Right cardiac atrium (tissue), 5 donors: Measurements from ENCODE around the gene RPS25. TPM values are rescaled to one million over a fixed set of nuclear protein-coding genes. Genes with fewer than 3 reads are reported as not detected.
"Not testable (repeated sequence)": the region's sequence is repeated elsewhere in the genome, so short reads cannot be mapped to it uniquely, and the experiment has no call there.

Experiments used
- ATAC-seq, 2 donors: fragments of 200-7000 bp; cut with Tn5 transposase; one replicate each; pipeline versions ENCODE4 v1.8.0 to v1.9.1; 2020; ENCODE audit warnings: moderate library complexity in 2 of 2, mild to moderate bottlenecking in 1 of 2
- DNase-seq, 3 donors: peaks; one replicate each; pipeline ENCODE4 v3.0.0-alpha.2; 2020
- H3K27ac ChIP-seq: one replicate; pipeline ENCODE4 v1.5.1; 2013; ENCODE audit warnings: mild to moderate bottlenecking, low read length, control low read depth, moderate library complexity
- H3K27me3 ChIP-seq: one replicate; pipeline ENCODE4 v1.6.1; 2013; ENCODE audit not compliant: control insufficient read depth, insufficient read depth
- H3K4me1 ChIP-seq: one replicate; pipeline ENCODE4 v1.6.1; 2013; ENCODE audit warnings: low read length; ENCODE audit not compliant: control insufficient read depth, insufficient read depth
- H3K4me3 ChIP-seq: one replicate; pipeline ENCODE4 v1.5.1; 2013; ENCODE audit warnings: low read length, control low read depth
- H3K9me3 ChIP-seq: one replicate; pipeline ENCODE4 v1.6.1; 2013; ENCODE audit warnings: low read length; ENCODE audit not compliant: control insufficient read depth
- WGBS: extraction: QIAGEN DNeasy Blood & Tissue Kit; methylation state at CpG from one replicate; pipeline ENCODE4 v1.1.7; 2013; 5-methylcytosine and 5-hydroxymethylcytosine counted together
- intact Hi-C, 4 donors: fragments of 100-400 bp; cut with DNase I; formaldehyde crosslinking; loops; one replicate each; pipeline versions ENCODE4 v1.11.0 to v1.14.0; 2022 to 2023
- polyA plus RNA-seq: library from polyadenylated mRNA; stranded (reverse); fragments of 200-250 nt; gene quantifications from one replicate; pipeline ENCODE4 v1.2.3, GENCODE V29; 2013
- total RNA-seq, 4 donors: library from RNA; stranded (reverse); fragmentation: NEBNext Ultra II Directional; extraction: Animal tissue kit (Norgen Biotek cat#: 25700); gene quantifications; one replicate each; pipeline ENCODE4 v1.2.1, GENCODE V29; 2021
- donor health status: healthy with polysubstance abuse.
- donor health status: DM: no; HTN: yes; CAD: no.
- donor health status: DM: no; HTN: no; CAD: no.
- donor health status: DM: no; HTN: yes; CAD: no; lungs with severe emphysema.
- donor health status: DM: yes; HTN: yes; CAD: no.

The RPS25 gene
- total and polyA plus RNA-seq, 5 donors: 750 to 2,193 (median 891) TPM

DNA sequence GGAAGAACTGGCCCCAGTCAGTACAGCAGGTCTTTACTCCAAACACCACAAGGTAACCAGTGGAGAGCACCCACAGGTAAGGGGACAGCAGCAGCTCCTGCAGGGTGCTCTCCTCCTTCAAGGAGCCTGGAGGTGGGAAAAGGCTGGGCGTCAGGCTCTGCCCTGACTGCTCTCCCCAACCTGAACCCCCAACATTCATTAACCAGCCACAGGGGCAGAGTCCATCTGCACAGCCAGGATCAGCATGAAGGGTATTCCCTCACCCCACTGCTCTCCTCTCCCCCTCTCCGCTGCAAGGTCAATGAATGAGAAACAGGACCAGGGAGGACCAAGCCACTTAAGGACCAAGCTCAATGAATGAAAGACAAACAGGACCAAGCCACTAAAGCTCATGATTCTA lies 8.8 kb upstream of the RPS25 start:
- peaks cover 4% of the 10 kb centered on the region for H3K4me1 ChIP-seq
- no peak overlapping the region for H3K27ac ChIP-seq
- no peaks in the 10 kb centered on the region for H3K9me3 ChIP-seq
- no peak for DNase-seq
- WGBS: 98% methylated on average over 2 of the region's 2 CpGs
- ATAC-seq: no peak
- intact Hi-C loops: loop anchor here in 1 of 4 donors (10.0 kb wide), 1 partner anchor 122 kb away; no protein-coding TSS in a partner anchor
- H3K4me3 ChIP-seq: no peak overlapping the region
- H3K27me3 ChIP-seq: no peaks in the 10 kb centered on the region

- Histone ChIP-seq H3K9me3 (no peaks in the 10 kb centered on the region), H3K4me3 (no peak overlapping the region), H3K27me3 (no peaks in the 10 kb centered on the region), H3K27ac (no peak overlapping the region), H3K4me1 (peaks cover 4% of the 10 kb centered on the region)
- DNase-seq (peak in 1 of 3 donors; percentile 36), ATAC-seq (no peak)
- 84% methylated on average over 16 of the region's 16 CpGs for WGBS
- intact Hi-C loops: loop anchor here in 1 of 4 donors (10.0 kb wide), 1 partner anchor 121 kb away; no protein-coding TSS in a partner anchor
Measured at GRCh38 chr11:119025978-119026766, 8.0 kb upstream of the RPS25 start.

DNA sequence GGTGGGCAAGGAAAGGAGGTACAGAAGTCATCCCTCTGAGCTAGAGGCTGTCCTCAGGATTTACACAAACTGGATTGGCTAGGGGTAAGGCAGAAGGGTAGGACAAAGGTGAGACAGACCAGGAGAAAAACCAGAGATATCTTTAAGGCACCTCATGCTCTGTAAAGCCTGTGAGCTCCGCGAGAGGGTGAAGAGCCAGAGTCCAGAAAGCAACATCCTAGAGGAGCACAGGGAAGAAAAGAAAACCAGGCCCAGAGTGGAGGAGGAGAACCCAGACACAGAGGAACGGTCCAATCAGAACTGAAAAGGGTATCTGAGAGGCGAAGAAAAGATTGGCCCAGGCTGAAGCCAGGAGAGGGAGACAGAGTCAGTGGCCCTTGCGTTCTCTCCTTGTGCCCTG lies 7.4 kb upstream of the RPS25 start:
- WGBS: 86% methylated on average over 5 of the region's 5 CpGs
- ATAC-seq (no peak), DNase-seq (no peak)
- peaks cover 4% of the 10 kb centered on the region for H3K4me1 ChIP-seq
- H3K27me3 ChIP-seq: no peaks in the 10 kb centered on the region
- no peaks in the 10 kb centered on the region for H3K9me3 ChIP-seq
- no peak overlapping the region for H3K4me3 ChIP-seq
- H3K27ac ChIP-seq: no peak overlapping the region
- intact Hi-C loops: loop anchor here in 1 of 4 donors (10.0 kb wide), 1 partner anchor 121 kb away; no protein-coding TSS in a partner anchor

- Histone ChIP-seq H3K27me3 (no peaks in the 10 kb centered on the region), H3K27ac (peak overlapping the region; percentile 14), H3K9me3 (no peaks in the 10 kb centered on the region), H3K4me3 (no peak overlapping the region), H3K4me1 (peaks cover 4% of the 10 kb centered on the region)
- DNase-seq (no peak), ATAC-seq (peak; percentile 2 to 6)
- intact Hi-C loops: loop anchor here in 1 of 4 donors (10.0 kb wide), 1 partner anchor 120 kb away; no protein-coding TSS in a partner anchor
- 67% methylated on average over 5 of the region's 5 CpGs for WGBS
Measured at GRCh38 chr11:119025099-119025473, 6.9 kb upstream of the RPS25 start.

- ATAC-seq: peak; percentile 4 to 14
- Histone ChIP-seq H3K4me3 (no peak overlapping the region), H3K4me1 (peaks cover 6% of the 10 kb centered on the region)
Measured at GRCh38 chr11:119024430-119025098, 6.4 kb upstream of the RPS25 start.

GRCh38 chr11:119023741-119024140 lies 5.6 kb upstream of the RPS25 start:
- Histone ChIP-seq H3K27ac (no peak overlapping the region), H3K9me3 (no peaks in the 10 kb centered on the region), H3K27me3 (no peaks in the 10 kb centered on the region), H3K4me3 (no peak overlapping the region), H3K4me1 (peaks cover 6% of the 10 kb centered on the region)
- intact Hi-C loops: loop anchor here in 1 of 4 donors (10.0 kb wide), 1 partner anchor 119 kb away; no protein-coding TSS in a partner anchor
- no peak for ATAC-seq
- DNase-seq: no peak

More at GRCh38 chr11:119024430-119025098, 6.4 kb upstream of the RPS25 start:
- Histone ChIP-seq H3K27ac (peak overlapping the region; percentile 59), H3K27me3 (no peaks in the 10 kb centered on the region), H3K9me3 (no peaks in the 10 kb centered on the region)
- WGBS: 43% methylated on average over 15 of the region's 15 CpGs
- intact Hi-C loops: loop anchor here in 1 of 4 donors (10.0 kb wide), 1 partner anchor 120 kb away; no protein-coding TSS in a partner anchor
- no peak for DNase-seq

DNA sequence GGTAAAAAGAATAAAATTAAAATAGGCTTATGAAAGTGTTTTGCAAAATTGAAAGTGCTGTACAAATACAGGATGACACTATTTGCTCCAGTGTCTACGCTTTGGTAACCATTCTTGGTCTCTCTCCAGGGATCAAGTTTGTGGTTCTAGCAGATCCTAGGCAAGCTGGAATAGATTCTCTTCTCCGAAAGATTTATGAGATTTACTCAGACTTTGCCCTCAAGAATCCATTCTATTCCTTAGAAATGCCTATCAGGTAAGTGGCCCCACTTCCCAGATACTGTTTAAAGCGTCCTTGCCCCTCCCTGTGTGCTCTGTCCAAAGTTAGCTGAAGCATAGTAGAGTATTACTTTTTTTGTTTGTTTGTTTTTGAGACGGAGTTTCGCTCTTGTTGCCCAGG lies 3.5 kb upstream of the RPS25 start:
- Histone ChIP-seq H3K4me3 (no peak overlapping the region), H3K4me1 (peaks cover 7% of the 10 kb centered on the region), H3K9me3 (no peaks in the 10 kb centered on the region), H3K27ac (no peak overlapping the region), H3K27me3 (no peaks in the 10 kb centered on the region)
- intact Hi-C loops: loop anchor here in 1 of 4 donors (10.0 kb wide), 1 partner anchor 117 kb away; no protein-coding TSS in a partner anchor
- DNase-seq: no peak
- WGBS: 88% methylated on average over 5 of the region's 5 CpGs
- no peak for ATAC-seq

DNA sequence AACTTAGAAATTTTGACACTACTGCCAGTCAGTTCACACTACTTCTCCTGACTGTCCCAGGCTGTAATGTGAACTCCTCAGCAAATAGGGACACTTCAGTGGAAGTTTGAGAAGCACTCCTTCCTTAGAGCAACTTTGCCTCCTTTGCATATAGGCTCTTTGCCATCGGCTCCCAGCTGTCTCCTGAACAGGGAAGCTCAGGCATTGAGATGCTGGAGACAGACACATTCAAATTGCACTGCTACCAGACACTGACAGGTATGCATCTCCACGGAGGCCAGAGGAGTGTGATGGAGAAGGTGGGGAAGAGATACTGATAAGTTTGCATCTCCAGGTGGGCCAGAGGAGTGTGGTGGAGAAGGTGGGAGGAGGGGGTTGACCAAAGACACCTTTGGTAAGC lies 1.9 kb upstream of the RPS25 start:
- intact Hi-C loops: loop anchor here in 1 of 4 donors (10.0 kb wide), 1 partner anchor 115 kb away; no protein-coding TSS in a partner anchor
- Histone ChIP-seq H3K4me3 (peak overlapping the region; percentile 18), H3K9me3 (no peaks in the 10 kb centered on the region), H3K27me3 (no peaks in the 10 kb centered on the region), H3K4me1 (peaks cover 8% of the 10 kb centered on the region), H3K27ac (no peak overlapping the region)
- no peak for DNase-seq
- ATAC-seq: no peak
- WGBS: 49% methylated on average over 2 of the region's 2 CpGs

DNA sequence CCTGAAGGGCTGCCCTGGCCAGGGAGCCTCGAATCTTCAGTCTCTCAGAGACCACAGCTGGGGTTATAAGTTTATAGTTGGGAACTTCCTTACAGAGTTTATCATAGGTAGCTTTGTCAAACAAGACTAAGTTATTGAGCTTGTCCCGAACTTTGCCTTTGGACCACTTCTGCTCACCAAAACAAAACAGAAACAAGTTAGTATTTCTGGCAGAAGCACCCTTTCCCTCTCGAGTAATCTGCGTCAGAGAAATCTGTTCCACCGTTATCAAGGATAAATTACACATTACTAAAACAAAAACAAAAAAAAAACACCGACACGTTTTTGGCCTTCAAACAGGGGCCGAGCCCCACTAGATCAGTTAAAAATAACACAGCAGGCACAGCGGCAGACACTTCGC lies 766 bp downstream of the RPS25 start:
- H3K9me3 ChIP-seq, H3K27ac ChIP-seq, DNase-seq, H3K4me1 ChIP-seq, ATAC-seq, intact Hi-C loops, H3K27me3 ChIP-seq: not testable (repeated sequence)
- WGBS: 5% methylated on average over 10 of the region's 10 CpGs
- peak overlapping the region; percentile 81 for H3K4me3 ChIP-seq

GRCh38 chr11:119016216-119017009 lies 1.7 kb downstream of the RPS25 start:
- WGBS: 74% methylated on average over 14 of the region's 14 CpGs
- no peak for ATAC-seq
- Histone ChIP-seq H3K4me1 (peaks cover 5% of the 10 kb centered on the region), H3K4me3 (no peak overlapping the region), H3K27me3 (no peaks in the 10 kb centered on the region), H3K9me3 (no peaks in the 10 kb centered on the region), H3K27ac (no peak overlapping the region)
- DNase-seq: no peak
- intact Hi-C loops: no loop called here
